Cardiac fibroblast (primary cell): ENCODE data around the gene GAS2L2.

Source experiments
- DNase-seq, 2 donors: peaks; one replicate each; pipeline versions ENCODE4 v3.0.0 to v3.0.0-alpha.2; 2010; ENCODE audit warnings: low read depth in 2 of 2
- H3K4me3 ChIP-seq, 2 donors: replicated peaks in 1 of 2; 1 replicate in 1 of 2; 2 replicates in 1 of 2; pipeline ENCODE4 v1.5.1; 2011; ENCODE audit warnings: low read depth in 2 of 2, low read length in 2 of 2, mild to moderate bottlenecking in 2 of 2, moderate library complexity in 1 of 2
- TF ChIP-seq, protein P1 (sequence below): IDR thresholded peaks from one replicate; pipeline ENCODE4 v1.5.1; 2011; ENCODE audit warnings: low read depth, mild to moderate bottlenecking, low read length, inconsistent platforms

Gene GAS2L2

GRCh38 chr17:35773679-35774425, 20.8 kb upstream of the GAS2L2 start:
- DNase-seq, result no peak
- TF ChIP-seq, protein P1, sequence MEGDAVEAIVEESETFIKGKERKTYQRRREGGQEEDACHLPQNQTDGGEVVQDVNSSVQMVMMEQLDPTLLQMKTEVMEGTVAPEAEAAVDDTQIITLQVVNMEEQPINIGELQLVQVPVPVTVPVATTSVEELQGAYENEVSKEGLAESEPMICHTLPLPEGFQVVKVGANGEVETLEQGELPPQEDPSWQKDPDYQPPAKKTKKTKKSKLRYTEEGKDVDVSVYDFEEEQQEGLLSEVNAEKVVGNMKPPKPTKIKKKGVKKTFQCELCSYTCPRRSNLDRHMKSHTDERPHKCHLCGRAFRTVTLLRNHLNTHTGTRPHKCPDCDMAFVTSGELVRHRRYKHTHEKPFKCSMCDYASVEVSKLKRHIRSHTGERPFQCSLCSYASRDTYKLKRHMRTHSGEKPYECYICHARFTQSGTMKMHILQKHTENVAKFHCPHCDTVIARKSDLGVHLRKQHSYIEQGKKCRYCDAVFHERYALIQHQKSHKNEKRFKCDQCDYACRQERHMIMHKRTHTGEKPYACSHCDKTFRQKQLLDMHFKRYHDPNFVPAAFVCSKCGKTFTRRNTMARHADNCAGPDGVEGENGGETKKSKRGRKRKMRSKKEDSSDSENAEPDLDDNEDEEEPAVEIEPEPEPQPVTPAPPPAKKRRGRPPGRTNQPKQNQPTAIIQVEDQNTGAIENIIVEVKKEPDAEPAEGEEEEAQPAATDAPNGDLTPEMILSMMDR, result no peak
- no peak overlapping the region for H3K4me3 ChIP-seq

- no peak for DNase-seq
- no peak overlapping the region for H3K4me3 ChIP-seq
- TF ChIP-seq, protein P1, result no peak
These were observed 20.1 kb upstream of the GAS2L2 start for GRCh38 chr17:35773129-35773528.

DNA sequence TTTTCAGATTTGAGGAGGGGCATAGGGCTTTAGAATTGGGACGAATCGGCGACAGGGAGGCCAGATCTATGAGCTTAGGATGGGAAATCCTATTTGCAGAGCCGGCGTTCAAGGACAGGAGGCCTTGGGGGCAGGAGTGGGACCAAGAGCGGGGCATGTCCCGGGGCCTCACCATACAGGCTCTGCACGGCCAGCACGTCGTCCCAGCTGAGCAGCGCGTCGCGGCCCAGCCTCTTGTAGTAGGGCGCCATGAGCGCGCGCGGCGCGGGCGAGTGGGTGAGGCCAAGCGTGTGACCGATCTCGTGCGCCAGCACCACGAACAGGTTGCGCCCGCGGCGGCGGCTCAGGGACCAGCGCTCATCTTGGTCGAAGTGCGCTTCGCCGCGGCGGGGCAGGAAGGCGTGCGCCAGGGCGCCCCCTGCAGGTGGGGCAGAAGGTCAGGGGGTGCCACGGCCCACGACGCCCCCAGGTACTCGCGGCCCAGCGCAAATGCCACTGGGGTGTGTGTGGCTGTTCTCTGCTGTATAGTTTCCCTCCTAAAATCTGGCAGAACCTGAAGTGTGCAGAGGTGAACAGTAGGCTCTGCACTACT, 17.0 kb upstream of the GAS2L2 start:
- no peak overlapping the region for H3K4me3 ChIP-seq
- TF ChIP-seq, protein P1, result no peak
- no peak for DNase-seq

- TF ChIP-seq, protein P1, result no peak
- no peak for DNase-seq
- no peak overlapping the region for H3K4me3 ChIP-seq
These were observed 15.8 kb upstream of the GAS2L2 start for GRCh38 chr17:35768797-35769196.

DNA sequence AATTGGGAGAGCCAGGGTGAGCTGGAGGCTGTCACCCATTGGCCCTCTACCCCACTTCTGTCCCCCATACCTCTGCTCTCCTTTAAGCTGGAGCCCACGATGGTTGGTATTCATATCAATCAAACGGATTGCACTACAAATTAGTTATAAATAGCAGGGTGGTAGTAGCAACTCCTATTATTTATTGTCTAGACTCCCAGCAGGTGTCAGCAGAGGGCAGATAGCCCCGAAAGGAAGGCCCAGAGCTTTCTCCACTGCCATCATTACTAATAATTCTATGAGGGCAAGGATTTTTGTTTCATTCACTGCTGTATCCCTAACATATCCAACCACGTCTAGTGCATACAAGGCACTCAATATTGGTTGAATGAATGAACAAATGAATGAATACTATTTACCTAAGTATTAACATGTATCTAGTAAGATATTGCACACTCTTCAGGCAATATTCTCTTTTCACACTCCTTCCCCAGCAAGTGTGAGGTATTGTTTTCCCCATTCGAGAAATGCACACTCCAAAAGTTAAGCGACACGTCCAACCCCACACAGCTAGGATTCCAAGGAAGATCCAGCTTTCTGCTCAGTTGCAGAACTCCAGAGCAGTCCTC, 14.0 kb upstream of the GAS2L2 start:
- peak; percentile 68 for DNase-seq
- no peak overlapping the region for H3K4me3 ChIP-seq
- TF ChIP-seq, protein P1, result peak; percentile 65

DNA sequence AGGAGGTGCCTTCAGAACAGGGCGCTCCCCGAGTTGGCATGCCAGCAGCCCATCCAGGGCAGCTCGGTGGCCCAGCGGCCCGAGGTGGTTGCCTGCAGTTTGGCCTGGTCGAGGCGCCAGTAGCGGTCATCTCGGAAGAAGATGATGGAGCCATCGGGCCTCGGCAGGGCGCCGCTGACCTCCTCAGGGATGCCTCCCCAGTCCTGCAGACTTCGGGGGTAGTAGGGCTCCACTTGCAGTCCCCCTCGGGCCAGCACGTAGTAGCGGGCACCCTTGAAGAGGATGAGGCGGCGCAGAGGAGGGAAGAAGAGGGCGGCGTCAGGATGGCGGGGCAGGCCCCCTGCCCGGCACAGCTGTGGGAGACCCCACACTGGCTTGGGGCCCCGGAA, 13.4 kb upstream of the GAS2L2 start:
- TF ChIP-seq, protein P1, result no peak
- DNase-seq, result no peak
- H3K4me3 ChIP-seq, result no peak overlapping the region
